GM23248 (cell line): ENCODE results near the gene PRUNE2. TPM values are rescaled to one million over a fixed set of nuclear protein-coding genes. Genes with fewer than 3 reads are reported as not detected.

Experiments used
- DNase-seq: peaks from one replicate; pipeline ENCODE4 v3.0.0-alpha.2; 2015
- H2AFZ ChIP-seq: fragments of 200-600 bp; sonication (generic); 2 replicates; pipeline ENCODE4 v1.6.1; 2016; ENCODE audit warnings: antibody characterized with exemption
- H3F3A ChIP-seq: fragments of 200-600 bp; sonication (generic); 2 replicates; pipeline ENCODE4 v1.6.1; 2016; ENCODE audit warnings: mild to moderate bottlenecking, antibody characterized with exemption, mixed run types; ENCODE audit not compliant: insufficient read depth
- H3K27ac ChIP-seq: fragments of 200-600 bp; sonication (generic); 2 replicates; pipeline ENCODE4 v1.5.1; 2016; ENCODE audit warnings: mild to moderate bottlenecking
- H3K27me3 ChIP-seq: fragments of 200-600 bp; sonication (generic); replicated peaks from 2 replicates; pipeline ENCODE4 v1.6.1; 2016; ENCODE audit warnings: mild to moderate bottlenecking; ENCODE audit not compliant: insufficient read depth
- H3K36me3 ChIP-seq: fragments of 200-600 bp; sonication (generic); 2 replicates; pipeline ENCODE4 v1.6.1; 2016; ENCODE audit warnings: low read depth, mild to moderate bottlenecking
- H3K4me1 ChIP-seq: fragments of 200-600 bp; sonication (generic); 2 replicates; pipeline ENCODE4 v1.6.1; 2016; ENCODE audit warnings: mild to moderate bottlenecking; ENCODE audit not compliant: insufficient read depth
- H3K4me2 ChIP-seq: fragments of 200-600 bp; sonication (generic); one replicate; pipeline ENCODE4 v1.6.1; 2016; ENCODE audit warnings: mild to moderate bottlenecking; ENCODE audit not compliant: unreplicated experiment
- H3K4me3 ChIP-seq: fragments of 200-600 bp; sonication (generic); 2 replicates; pipeline ENCODE4 v1.5.1; 2016; ENCODE audit warnings: mild to moderate bottlenecking
- H3K79me2 ChIP-seq: fragments of 200-600 bp; sonication (generic); 2 replicates; pipeline ENCODE4 v1.6.1; 2016; ENCODE audit warnings: mild to moderate bottlenecking; ENCODE audit not compliant: insufficient read depth
- H3K9ac ChIP-seq: fragments of 200-600 bp; sonication (generic); 2 replicates; pipeline ENCODE4 v1.6.1; 2016; ENCODE audit warnings: mild to moderate bottlenecking
- H3K9me2 ChIP-seq: fragments of 200-600 bp; sonication (generic); 2 replicates; pipeline ENCODE4 v1.6.1; 2016; ENCODE audit warnings: mixed run types, mild to moderate bottlenecking, moderate library complexity; ENCODE audit not compliant: insufficient read depth
- H3K9me3 ChIP-seq: fragments of 200-600 bp; sonication (generic); one replicate; pipeline ENCODE4 v1.6.1; 2017; ENCODE audit warnings: low read depth
- H4K20me1 ChIP-seq: fragments of 200-600 bp; sonication (generic); 2 replicates; pipeline ENCODE4 v1.6.0; 2016; ENCODE audit not compliant: insufficient read depth
- EZH2 ChIP-seq: fragments of 200-600 bp; sonication (generic); IDR thresholded peaks from 2 replicates; pipeline ENCODE4 v1.6.1; 2018; ENCODE audit warnings: antibody characterized with exemption, mild to moderate bottlenecking; ENCODE audit not compliant: insufficient read depth, poor library complexity, severe bottlenecking
- EZH2phosphoT487 ChIP-seq: fragments of 200-600 bp; sonication (generic); IDR thresholded peaks from 2 replicates; pipeline ENCODE4 v1.6.1; 2018; ENCODE audit warnings: antibody characterized with exemption, moderate library complexity, mild to moderate bottlenecking, low read depth; ENCODE audit not compliant: insufficient read depth
- WGBS, 2 experiments: methylation state at CpG; one replicate each; pipeline ENCODE4 v1.1.6; 2015 to 2017; ENCODE audit warnings: low lambda C conversion rate in 2 of 2, low coverage in 1 of 2; ENCODE audit errors: missing lambda C conversion rate in 2 of 2; 5-methylcytosine and 5-hydroxymethylcytosine counted together
- in situ Hi-C: fragments of 300-500 bp; cut with MboI; formaldehyde crosslinking; loops from 2 replicates; pipeline ENCODE4 v1.15.0; 2020
- polyA plus RNA-seq: library from polyadenylated mRNA; unstranded; fragments of >200 nt; fragmentation: Nextera tagmentation; extraction: Ambion mirVana; gene quantifications from 2 replicates; pipeline ENCODE4 v1.2.1, GENCODE V29; 2016
- total RNA-seq: library from RNA; depleted of rRNA; stranded (reverse); fragments of >200 nt; shearing (Covaris generic); gene quantifications from 2 replicates; pipeline ENCODE4 v1.2.3, GENCODE V29; 2014

PRUNE2 gene
- total and polyA plus RNA-seq, 2 experiments from 2014 or later, result 2.0 to 8.8 TPM

DNA sequence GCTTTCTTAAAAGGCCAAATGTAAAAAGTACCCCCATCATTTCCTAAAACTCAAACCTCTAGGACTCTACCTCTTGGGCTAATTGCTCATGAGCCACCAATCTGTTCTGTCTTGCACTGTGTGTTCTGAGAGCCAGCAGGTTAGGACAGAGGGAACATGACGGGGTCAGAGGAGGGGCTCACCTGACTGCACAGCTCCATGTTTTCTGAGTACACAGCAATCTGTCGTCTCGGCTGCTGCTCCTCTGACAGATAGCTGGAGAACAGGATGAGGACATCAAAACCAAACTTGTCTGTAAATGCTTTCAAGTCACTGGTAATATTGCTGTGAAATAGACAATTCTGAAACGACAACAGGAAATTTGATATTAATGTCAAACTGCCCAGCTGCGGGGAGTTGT, 192.5 kb downstream of the PRUNE2 start:
- WGBS, 2 experiments, result 93% methylated on average over 5 of the region's 5 CpGs

DNA sequence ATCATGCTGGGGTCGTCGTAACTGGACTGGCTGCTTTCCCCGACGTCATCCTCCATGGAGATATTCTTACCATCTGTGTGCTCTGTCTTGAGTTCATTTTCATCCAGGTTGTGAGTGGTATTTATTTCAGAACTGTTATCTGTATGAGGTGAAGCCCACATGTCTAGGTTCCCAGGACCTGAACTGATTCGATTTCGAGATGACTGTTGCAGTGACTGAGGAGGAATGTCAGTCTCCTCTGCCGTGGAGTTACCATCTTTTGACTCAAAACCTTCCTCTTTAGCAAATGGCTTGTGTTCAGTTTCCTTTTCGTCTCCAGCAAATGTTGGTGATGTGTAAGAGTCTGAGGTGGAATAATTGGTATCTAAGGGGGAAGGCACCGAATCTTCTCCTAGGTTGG, 196.9 kb downstream of the PRUNE2 start:
- Histone ChIP-seq H3K79me2 (no peaks in the 10 kb centered on the region), H3K4me1 (no peaks in the 10 kb centered on the region), H3K36me3 (no peaks in the 10 kb centered on the region), H3K9me2 (no peaks in the 10 kb centered on the region), H3K27ac (no peak overlapping the region), H2AFZ (no peak overlapping the region), H4K20me1 (no peaks in the 10 kb centered on the region), H3K27me3 (peaks cover 23% of the 10 kb centered on the region; the same call in 1 of the 2 replicates), H3K4me2 (no peak overlapping the region), H3F3A (no peaks in the 10 kb centered on the region), H3K9ac (no peak overlapping the region), H3K4me3 (no peak overlapping the region), H3K9me3 (no peaks in the 10 kb centered on the region)
- 68 to 73% methylated on average over 9 of the region's 9 CpGs for WGBS, 2 experiments
- DNase-seq, result no peak
- TF ChIP-seq EZH2phosphoT487 (no peak), EZH2 (no peak)
- in situ Hi-C loops, result loop anchor here (10.0 kb wide), 1 partner anchor 264 kb away; no protein-coding TSS in a partner anchor

More for the DNA sequence above, 192.5 kb downstream of the PRUNE2 start:
- TF ChIP-seq EZH2, result no peak
- no peak for TF ChIP-seq EZH2phosphoT487
- H3F3A ChIP-seq, result no peaks in the 10 kb centered on the region
- H3K9me2 ChIP-seq, result no peaks in the 10 kb centered on the region
- no peak overlapping the region for H3K4me3 ChIP-seq
- H3K27ac ChIP-seq, result no peak overlapping the region
- H3K36me3 ChIP-seq, result no peaks in the 10 kb centered on the region
- no peak overlapping the region for H3K4me2 ChIP-seq
- DNase-seq, result no peak
- H3K9me3 ChIP-seq, result no peaks in the 10 kb centered on the region
- no peaks in the 10 kb centered on the region for H3K79me2 ChIP-seq
- in situ Hi-C loops, result no loop called here
- H3K4me1 ChIP-seq, result peaks cover 9% of the 10 kb centered on the region
- peaks cover 9% of the 10 kb centered on the region; the same call in 1 of the 2 replicates for H3K27me3 ChIP-seq
- no peak overlapping the region for H3K9ac ChIP-seq
- H4K20me1 ChIP-seq, result no peaks in the 10 kb centered on the region
- H2AFZ ChIP-seq, result no peak overlapping the region

DNA sequence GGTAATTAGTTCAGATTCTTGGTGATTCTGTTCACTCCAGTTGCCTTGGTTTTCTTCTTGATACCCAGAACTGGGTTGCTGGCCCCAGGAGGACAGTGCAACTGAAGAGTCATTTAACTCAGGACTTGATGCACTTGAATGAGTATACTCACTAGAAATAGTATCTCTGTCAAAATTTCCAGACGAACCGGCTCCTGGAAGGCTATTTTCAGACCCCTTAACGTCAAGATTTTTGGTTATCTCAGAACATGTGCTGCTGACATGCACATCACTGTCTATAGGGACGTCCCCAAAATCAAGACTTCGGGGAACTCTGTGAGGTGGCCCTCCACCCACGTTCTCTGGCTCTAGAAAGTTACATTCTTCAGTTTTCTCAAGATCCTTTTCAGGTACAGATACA, 198.4 kb downstream of the PRUNE2 start:
- no peak overlapping the region for H2AFZ ChIP-seq
- no peak overlapping the region for H3K4me2 ChIP-seq
- H3K9me2 ChIP-seq, result no peaks in the 10 kb centered on the region
- in situ Hi-C loops, result loop anchor here (10.0 kb wide), 1 partner anchor 263 kb away; no protein-coding TSS in a partner anchor
- no peaks in the 10 kb centered on the region for H3K9me3 ChIP-seq
- peaks cover 23% of the 10 kb centered on the region; the same call in 1 of the 2 replicates for H3K27me3 ChIP-seq
- no peak overlapping the region for H3K27ac ChIP-seq
- no peak for TF ChIP-seq EZH2
- TF ChIP-seq EZH2phosphoT487, result no peak
- H3F3A ChIP-seq, result no peaks in the 10 kb centered on the region
- 56 to 63% methylated on average over 6 of the region's 6 CpGs for WGBS, 2 experiments
- no peak overlapping the region for H3K4me3 ChIP-seq
- no peaks in the 10 kb centered on the region for H3K79me2 ChIP-seq
- H4K20me1 ChIP-seq, result no peaks in the 10 kb centered on the region
- no peaks in the 10 kb centered on the region for H3K4me1 ChIP-seq
- H3K9ac ChIP-seq, result no peak overlapping the region
- no peak for DNase-seq
- no peaks in the 10 kb centered on the region for H3K36me3 ChIP-seq

DNA sequence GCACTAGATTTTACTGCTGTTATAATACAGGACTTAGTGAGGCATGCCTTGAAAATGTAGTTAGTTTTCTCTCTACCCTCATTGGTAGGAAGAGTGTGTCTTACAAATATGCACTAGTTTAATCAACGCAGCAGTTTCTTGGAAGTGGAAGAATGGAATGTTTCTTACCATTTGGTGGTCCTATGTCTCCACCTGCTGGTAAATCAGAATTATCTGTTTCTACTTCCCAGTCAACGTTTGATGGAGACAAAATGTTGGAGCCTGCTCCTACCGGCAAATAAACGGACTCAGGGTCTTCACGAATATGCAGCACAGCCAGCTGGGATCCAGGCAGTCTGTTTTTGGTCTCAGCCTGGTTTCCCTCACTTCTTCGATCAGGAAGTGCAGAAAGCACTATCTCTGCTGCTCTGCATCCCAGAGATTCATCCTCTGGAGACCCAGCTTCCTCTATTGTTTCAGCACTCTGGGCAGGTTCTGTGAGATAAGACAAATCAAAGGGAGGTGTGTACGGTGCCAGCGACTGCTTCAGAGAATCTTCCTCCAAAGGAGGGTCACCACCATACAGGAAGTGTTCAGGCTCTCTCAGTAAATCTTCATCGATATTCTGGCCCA, 201.2 kb downstream of the PRUNE2 start:
- Histone ChIP-seq H3K4me1 (peaks cover 21% of the 10 kb centered on the region), H3K4me3 (no peak overlapping the region), H3K9ac (no peak overlapping the region), H3F3A (peaks cover 14% of the 10 kb centered on the region), H2AFZ (no peak overlapping the region), H3K4me2 (no peak overlapping the region), H4K20me1 (no peaks in the 10 kb centered on the region), H3K79me2 (no peaks in the 10 kb centered on the region), H3K27ac (no peak overlapping the region), H3K27me3 (peaks cover 23% of the 10 kb centered on the region; the same call in 1 of the 2 replicates), H3K36me3 (no peaks in the 10 kb centered on the region), H3K9me3 (no peaks in the 10 kb centered on the region), H3K9me2 (no peaks in the 10 kb centered on the region)
- in situ Hi-C loops, result loop anchor here (10.0 kb wide), 1 partner anchor 260 kb away; no protein-coding TSS in a partner anchor
- TF ChIP-seq EZH2, result no peak
- TF ChIP-seq EZH2phosphoT487, result no peak
- 11 to 15% methylated on average over 9 of the region's 9 CpGs for WGBS, 2 experiments
- DNase-seq, result peak; percentile 85
